Endothelial cell of umbilical vein (primary cell): ENCODE results near the gene FAM229A.

Experiments
- CTCF ChIP-seq, 2 donors: IDR thresholded peaks; 1 replicate in 1 of 2; 2 replicates in 1 of 2; pipeline ENCODE4 v1.5.1; 2011; ENCODE audit warnings: low read length in 2 of 2, mild to moderate bottlenecking in 2 of 2, moderate library complexity in 2 of 2, control low read depth in 1 of 2, inconsistent platforms in 1 of 2, low read depth in 1 of 2; ENCODE audit not compliant: insufficient read depth in 1 of 2; ENCODE audit errors: extremely low read depth in 1 of 2
- EZH2 ChIP-seq: IDR thresholded peaks from 2 replicates; pipeline ENCODE4 v1.6.1; 2012; ENCODE audit warnings: borderline replicate concordance, low read depth, mild to moderate bottlenecking, moderate library complexity, low read length, inconsistent platforms; ENCODE audit not compliant: severe bottlenecking
- MAX ChIP-seq: IDR thresholded peaks from 2 replicates; pipeline ENCODE4 v1.6.1; 2011; ENCODE audit not compliant: insufficient read depth, insufficient read length
- MYC ChIP-seq: IDR thresholded peaks from one replicate; pipeline ENCODE4 v1.6.1; 2011; ENCODE audit warnings: mild to moderate bottlenecking, low read depth, low read length
- POLR2A ChIP-seq: IDR thresholded peaks from 2 replicates; pipeline ENCODE4 v1.6.1; 2012; ENCODE audit warnings: low read depth, mild to moderate bottlenecking, control low read depth, low read length
- POLR2AphosphoS5 ChIP-seq: IDR thresholded peaks from 2 replicates; pipeline ENCODE4 v1.6.1; 2012; ENCODE audit warnings: low read depth, mild to moderate bottlenecking, control low read depth, low read length, moderate library complexity; ENCODE audit not compliant: insufficient read depth

- TF ChIP-seq EZH2 (no peak), POLR2A (no peak), CTCF (IDR thresholded peaks at IDR 0.05; ENCODE audit: extremely low read depth in 1 of 2, insufficient read depth in 1 of 2, low read depth in 1 of 2, low read length in 2 of 2) (no peak), POLR2AphosphoS5 (no peak), MAX (no peak), MYC (no peak)
Measured at GRCh38 chr1:32390904-32391870, 28.9 kb upstream of the FAM229A start.
